Subcutaneous adipose tissue (tissue), 4 donors: ENCODE results near the gene ISG20. TPM values are rescaled to one million over a fixed set of nuclear protein-coding genes. Genes with fewer than 3 reads are reported as not detected.

Experiments
- total RNA-seq, 4 donors: library from RNA; depleted of rRNA; stranded (reverse); fragments of >200 nt; gene quantifications; one replicate each; pipeline ENCODE4 v1.1.0, GENCODE V29; 2016
- TF ChIP-seq, protein P1 (sequence below): fragments of 450-650 bp; IDR thresholded peaks from one replicate; pipeline ENCODE4 v1.5.1; 2016; ENCODE audit warnings: low read depth, mild to moderate bottlenecking, control low read depth, antibody characterized with exemption, moderate library complexity

Gene ISG20
- total RNA-seq, 4 donors from 2014 or later, result 7.5 to 12.4 (median 9.1) TPM

DNA sequence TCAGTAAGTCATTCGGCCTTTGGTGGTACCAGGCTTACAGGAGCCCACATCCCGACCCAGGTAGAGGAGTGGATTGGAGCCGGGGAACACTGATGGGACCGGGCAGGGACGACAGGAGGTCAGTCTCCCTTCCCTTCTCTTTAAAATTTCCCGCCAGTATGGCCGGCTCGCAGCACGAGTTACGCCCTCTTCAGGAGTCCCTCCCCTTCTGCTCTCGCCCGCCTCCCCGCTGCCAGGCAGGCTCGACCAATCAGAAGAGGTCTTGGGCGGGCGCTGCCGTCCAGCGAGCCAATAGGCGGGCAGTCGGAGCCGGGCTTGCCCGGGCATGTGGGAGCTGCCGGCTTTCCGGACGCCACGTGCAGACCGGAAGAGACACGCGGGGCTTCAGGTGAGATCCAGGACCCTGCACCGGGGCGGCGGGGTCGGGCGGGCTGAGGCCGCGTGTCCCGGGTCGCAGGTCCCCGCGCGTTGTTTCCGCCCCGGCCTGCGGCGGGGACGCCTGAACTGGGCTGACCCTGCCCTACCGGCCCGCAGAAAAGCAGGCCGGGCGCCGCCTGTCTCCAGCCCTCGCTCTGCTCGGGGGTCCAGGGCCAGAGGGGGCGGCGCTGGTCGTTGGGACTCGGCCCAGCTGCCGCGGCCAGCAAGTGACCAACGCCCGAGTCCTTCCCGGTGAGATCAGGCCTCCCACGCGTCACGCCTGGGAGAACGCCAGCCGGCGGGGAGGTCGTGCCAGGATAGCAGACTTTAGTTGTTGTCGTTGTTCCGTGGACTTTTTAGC lies 17.6 kb upstream of the ISG20 start, which contains the start of gene AEN:
Gene AEN, plus strand, starts transcription at position 346 of the 778 bp plus-strand sequence. CDS start 4,870 bp downstream, outside the sequence.
- TF ChIP-seq, protein P1, sequence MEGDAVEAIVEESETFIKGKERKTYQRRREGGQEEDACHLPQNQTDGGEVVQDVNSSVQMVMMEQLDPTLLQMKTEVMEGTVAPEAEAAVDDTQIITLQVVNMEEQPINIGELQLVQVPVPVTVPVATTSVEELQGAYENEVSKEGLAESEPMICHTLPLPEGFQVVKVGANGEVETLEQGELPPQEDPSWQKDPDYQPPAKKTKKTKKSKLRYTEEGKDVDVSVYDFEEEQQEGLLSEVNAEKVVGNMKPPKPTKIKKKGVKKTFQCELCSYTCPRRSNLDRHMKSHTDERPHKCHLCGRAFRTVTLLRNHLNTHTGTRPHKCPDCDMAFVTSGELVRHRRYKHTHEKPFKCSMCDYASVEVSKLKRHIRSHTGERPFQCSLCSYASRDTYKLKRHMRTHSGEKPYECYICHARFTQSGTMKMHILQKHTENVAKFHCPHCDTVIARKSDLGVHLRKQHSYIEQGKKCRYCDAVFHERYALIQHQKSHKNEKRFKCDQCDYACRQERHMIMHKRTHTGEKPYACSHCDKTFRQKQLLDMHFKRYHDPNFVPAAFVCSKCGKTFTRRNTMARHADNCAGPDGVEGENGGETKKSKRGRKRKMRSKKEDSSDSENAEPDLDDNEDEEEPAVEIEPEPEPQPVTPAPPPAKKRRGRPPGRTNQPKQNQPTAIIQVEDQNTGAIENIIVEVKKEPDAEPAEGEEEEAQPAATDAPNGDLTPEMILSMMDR, result no peak

DNA sequence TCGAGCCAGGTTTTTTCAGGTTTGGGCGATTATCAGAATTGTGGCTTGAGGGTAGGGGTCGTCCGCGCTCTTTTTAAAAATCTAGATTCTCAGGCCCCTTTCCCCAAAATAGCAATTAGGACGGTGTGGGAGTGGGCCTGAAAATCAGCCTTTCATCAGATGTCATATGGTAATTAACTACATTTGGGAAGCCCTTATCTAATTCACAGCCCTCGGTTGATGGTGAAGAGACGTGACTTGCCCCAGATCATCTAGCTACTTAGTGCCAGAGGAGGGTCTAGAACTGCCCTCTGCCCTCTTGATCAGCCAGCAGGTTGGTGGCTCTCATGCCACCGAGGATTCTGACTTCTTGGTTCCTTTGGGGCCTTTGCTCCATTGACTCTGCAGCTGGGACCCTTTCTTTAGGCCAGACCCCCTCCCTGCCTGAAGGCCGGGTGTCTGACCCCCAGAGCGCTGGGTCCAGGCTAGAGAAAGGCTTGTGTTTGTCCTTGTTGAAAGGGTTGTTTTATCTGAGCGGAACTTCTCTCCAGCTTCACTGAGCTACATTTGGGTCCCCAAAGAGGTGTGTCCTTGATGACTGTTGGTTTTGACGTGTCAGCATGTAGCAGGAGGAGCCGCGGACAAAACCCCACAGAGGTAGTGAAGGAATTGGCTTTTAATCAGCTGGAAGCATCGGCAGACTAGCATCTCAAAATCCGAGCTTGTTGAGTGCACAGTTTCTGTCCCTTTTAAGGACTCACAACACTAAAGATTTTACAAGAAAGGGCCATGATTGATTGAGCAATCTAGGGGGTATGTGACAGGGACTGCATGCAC lies 16.8 kb upstream of the ISG20 start:
- TF ChIP-seq, protein P1, result no peak

DNA sequence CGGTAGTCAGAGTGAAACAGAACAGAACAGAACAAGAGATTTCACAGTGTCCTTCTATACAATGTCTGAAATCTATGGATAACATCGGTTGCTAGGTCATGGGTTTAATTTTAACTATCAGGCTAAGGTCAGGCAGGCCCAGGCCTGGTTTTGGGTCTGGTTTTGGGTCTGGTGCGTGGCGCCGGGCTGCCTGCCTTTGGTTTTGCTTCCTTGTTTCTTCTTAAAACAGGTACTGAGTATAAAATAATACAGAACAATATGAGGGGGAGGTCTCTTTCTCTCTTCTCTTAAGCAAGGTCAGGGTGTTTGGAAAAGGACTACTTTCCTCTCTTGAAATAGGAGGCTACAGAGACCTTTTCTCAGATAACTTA lies 16.2 kb upstream of the ISG20 start:
- TF ChIP-seq, protein P1, result no peak

DNA sequence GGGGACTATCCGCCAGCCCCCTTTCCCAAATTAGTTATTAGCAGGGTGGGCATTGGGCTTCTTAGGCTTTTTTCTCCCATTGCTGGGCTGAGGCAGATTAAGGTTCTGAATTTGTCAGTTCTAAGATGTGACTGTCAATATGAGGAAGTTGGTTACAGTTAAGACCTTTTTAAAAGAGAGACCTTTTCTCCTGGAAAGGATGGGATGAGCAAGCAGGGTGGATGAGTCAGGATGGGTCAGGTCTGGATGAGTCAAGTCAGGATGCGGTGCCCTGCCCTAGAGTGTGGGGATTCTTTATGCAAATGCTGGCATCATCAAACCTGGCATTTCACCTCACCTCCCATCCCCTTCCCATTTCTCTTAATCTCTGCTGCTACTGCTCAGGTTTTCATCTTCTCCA lies 15.8 kb upstream of the ISG20 start:
- TF ChIP-seq, protein P1, result no peak

DNA sequence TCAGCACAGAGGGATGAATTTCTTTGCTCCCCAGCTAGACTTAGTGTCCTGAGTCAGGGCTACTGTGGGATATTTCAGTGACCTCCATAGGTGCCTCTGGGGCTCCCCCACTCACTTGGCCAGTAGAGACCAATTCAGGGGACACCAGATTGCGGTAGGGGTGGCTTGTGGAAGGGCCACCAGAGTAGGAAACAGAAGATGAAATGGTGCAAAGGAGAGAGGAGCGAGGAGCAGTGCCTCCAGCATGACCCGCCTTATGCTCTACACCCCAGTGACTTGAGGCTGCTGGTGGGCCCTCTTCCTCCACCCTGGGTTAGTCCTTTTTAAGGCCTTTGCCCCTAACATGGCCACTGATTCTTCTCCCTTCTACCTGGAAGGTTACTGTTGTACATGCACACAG lies 15.2 kb upstream of the ISG20 start:
- TF ChIP-seq, protein P1, result no peak

DNA sequence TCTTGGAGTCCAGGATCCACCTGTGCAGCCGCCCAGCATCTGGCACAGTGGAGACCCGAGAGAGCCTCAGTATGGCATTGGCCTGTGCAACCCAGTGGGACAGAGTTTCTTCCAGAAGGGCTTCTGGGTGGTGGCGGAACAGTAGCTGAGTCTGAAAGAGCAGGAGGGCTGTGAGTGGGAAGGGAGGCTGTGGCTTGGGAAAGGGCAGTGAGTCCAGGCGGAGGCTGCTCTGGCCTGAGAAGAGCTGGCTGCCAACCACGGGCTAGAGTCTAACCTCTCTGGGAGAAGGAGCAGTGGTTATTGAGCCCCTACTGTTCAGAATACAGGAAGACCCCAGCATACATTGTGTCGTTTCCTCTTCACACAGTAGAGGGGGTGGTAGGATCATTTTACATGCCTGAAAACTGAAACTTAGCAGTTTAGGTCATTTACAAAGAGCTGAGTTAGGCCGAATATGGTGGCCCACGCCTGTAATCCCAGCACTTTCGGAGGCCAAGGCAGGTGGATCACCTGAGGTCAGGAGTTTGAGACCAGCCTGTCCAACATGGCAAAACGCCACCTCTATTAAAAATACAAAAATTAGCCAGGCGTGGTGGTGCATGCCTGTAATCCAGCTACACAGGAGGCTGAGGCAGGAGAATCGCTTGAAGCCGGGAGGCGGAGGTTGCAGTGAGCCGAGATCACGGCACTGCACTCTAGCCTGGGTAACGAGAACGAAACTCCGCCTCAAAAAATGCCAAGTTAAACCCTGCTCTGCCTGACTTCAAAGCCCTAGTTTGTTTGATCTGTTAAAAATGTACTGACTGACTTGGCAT lies 14.5 kb upstream of the ISG20 start:
- TF ChIP-seq, protein P1, result no peak
